Liver (tissue), 9 donors: Measurements from ENCODE around the gene TSKU. TPM values are rescaled to one million over a fixed set of nuclear protein-coding genes. Genes with fewer than 3 reads are reported as not detected.

Experiments used
- DNase-seq: peaks from one replicate; pipeline ENCODE4 v3.0.0-alpha.2; 2017; ENCODE audit warnings: low spot score
- H3K27ac ChIP-seq, 2 donors: one replicate each; pipeline ENCODE4 v1.7.0; 2013; ENCODE audit warnings: inconsistent platforms in 2 of 2, low read length in 2 of 2, control low read depth in 1 of 2, low read depth in 1 of 2, mild to moderate bottlenecking in 1 of 2
- H3K27me3 ChIP-seq, 4 donors: one replicate each; pipeline versions ENCODE4 v1.6.1 to v1.7.0; 2013; ENCODE audit warnings: low read length in 3 of 4, inconsistent platforms in 1 of 4, mild to moderate bottlenecking in 1 of 4, moderate library complexity in 1 of 4; ENCODE audit not compliant: control insufficient read depth in 4 of 4, insufficient read depth in 4 of 4
- H3K36me3 ChIP-seq, 4 donors: one replicate each; pipeline versions ENCODE4 v1.6.1 to v1.7.0; 2013; ENCODE audit warnings: low read length in 3 of 4, mild to moderate bottlenecking in 3 of 4, low read depth in 1 of 4, moderate library complexity in 1 of 4; ENCODE audit not compliant: control insufficient read depth in 4 of 4, insufficient read depth in 3 of 4
- H3K4me1 ChIP-seq, 4 donors: one replicate each; pipeline versions ENCODE4 v1.6.1 to v1.7.0; 2013; ENCODE audit warnings: low read length in 3 of 4, mild to moderate bottlenecking in 3 of 4, moderate library complexity in 1 of 4; ENCODE audit not compliant: control insufficient read depth in 4 of 4, insufficient read depth in 4 of 4
- H3K4me3 ChIP-seq, 3 donors: one replicate each; pipeline versions ENCODE4 v1.6.1 to v1.7.0; 2013; ENCODE audit warnings: low read length in 3 of 3, control low read depth in 1 of 3, low read depth in 1 of 3, mild to moderate bottlenecking in 1 of 3
- H3K9ac ChIP-seq, 2 donors: one replicate each; pipeline ENCODE4 v1.7.0; 2013; ENCODE audit warnings: low read length in 2 of 2, mild to moderate bottlenecking in 2 of 2, moderate library complexity in 2 of 2, control low read depth in 1 of 2, low read depth in 1 of 2
- H3K9me3 ChIP-seq, 4 donors: one replicate each; pipeline versions ENCODE4 v1.6.1 to v1.7.0; 2013; ENCODE audit warnings: low read length in 3 of 4; ENCODE audit not compliant: control insufficient read depth in 4 of 4
- EGR1 ChIP-seq, 2 donors: IDR thresholded peaks; 2 replicates each; pipeline ENCODE4 v1.6.1; 2016 to 2018; ENCODE audit warnings: antibody characterized with exemption in 2 of 2, low read depth in 2 of 2
- FOXA1 ChIP-seq: IDR thresholded peaks from 2 replicates; pipeline ENCODE4 v1.6.1; 2016; ENCODE audit warnings: antibody characterized with exemption
- FOXA2 ChIP-seq: IDR thresholded peaks from 2 replicates; pipeline ENCODE4 v1.6.1; 2016; ENCODE audit warnings: antibody characterized with exemption
- GABPA ChIP-seq, 2 donors: IDR thresholded peaks in 1 of 2; conservative IDR thresholded peaks in 1 of 2; 2 replicates each; pipeline ENCODE4 v1.6.1; 2016; ENCODE audit warnings: antibody characterized with exemption in 2 of 2, mild to moderate bottlenecking in 1 of 2, moderate library complexity in 1 of 2
- HNF4A ChIP-seq, 2 donors: conservative IDR thresholded peaks; 2 replicates each; pipeline ENCODE4 v1.6.1; 2016; ENCODE audit warnings: antibody characterized with exemption in 2 of 2, mild to moderate bottlenecking in 2 of 2
- HNF4G ChIP-seq: IDR thresholded peaks from 2 replicates; pipeline ENCODE4 v1.6.1; 2016; ENCODE audit warnings: antibody characterized with exemption
- MAX ChIP-seq: IDR thresholded peaks from 2 replicates; pipeline ENCODE4 v1.6.1; 2016; ENCODE audit warnings: antibody characterized with exemption
- NR2F2 ChIP-seq: IDR thresholded peaks from 2 replicates; pipeline ENCODE4 v1.6.1; 2016; ENCODE audit warnings: antibody characterized with exemption
- RAD21 ChIP-seq, 2 donors: IDR thresholded peaks; 2 replicates each; pipeline ENCODE4 v1.6.1; 2016; ENCODE audit warnings: antibody characterized with exemption in 2 of 2, mild to moderate bottlenecking in 2 of 2
- REST ChIP-seq: IDR thresholded peaks from 2 replicates; pipeline ENCODE4 v1.6.1; 2016; ENCODE audit warnings: antibody characterized with exemption, mild to moderate bottlenecking
- RXRA ChIP-seq, 2 donors: IDR thresholded peaks; 2 replicates each; pipeline ENCODE4 v1.6.1; 2017 to 2018; ENCODE audit warnings: antibody characterized with exemption in 2 of 2, mild to moderate bottlenecking in 1 of 2
- TAF1 ChIP-seq: conservative IDR thresholded peaks from 2 replicates; pipeline ENCODE4 v1.6.1; 2016; ENCODE audit warnings: antibody characterized with exemption, mild to moderate bottlenecking
- ZBTB33 ChIP-seq: IDR thresholded peaks from 2 replicates; pipeline ENCODE4 v1.6.1; 2016; ENCODE audit warnings: antibody characterized with exemption
- WGBS: extraction: QIAGEN DNeasy Blood & Tissue Kit; methylation state at CpG from one replicate; pipeline ENCODE4 v1.1.7; 2013; 5-methylcytosine and 5-hydroxymethylcytosine counted together
- polyA plus RNA-seq, 2 donors: library from polyadenylated mRNA; stranded (reverse) in 1 of 2; unstranded in 1 of 2; fragments of 200-250 nt in 1 of 2; fragments of >200 nt in 1 of 2; fragmentation: Nextera tagmentation in 1 of 2; extraction: Ambion mirVana in 1 of 2; gene quantifications; one replicate each; pipeline versions ENCODE4 v1.2.1 to v1.2.3, GENCODE V29; 2013 to 2015
- total RNA-seq, 2 donors: library from RNA; depleted of rRNA; stranded (reverse); fragments of >200 nt; gene quantifications; one replicate each; pipeline ENCODE4 v1.2.3, GENCODE V29; 2014
- TF ChIP-seq, protein P1 (sequence below): IDR thresholded peaks from 2 replicates; pipeline ENCODE4 v1.6.1; 2016; ENCODE audit warnings: antibody characterized with exemption
- TF ChIP-seq, protein P2 (sequence below): fragments of 150-350 bp; IDR thresholded peaks from 2 replicates; pipeline ENCODE4 v1.5.1; 2017; ENCODE audit warnings: improper control_type of control experiment, low read depth, low read length; ENCODE audit not compliant: missing input control
- donor health status: healthy.
- donor health status: healthy.
- donor health status: healthy.
- donor health status: healthy.
- donor health status: healthy.

The TSKU gene
- total and polyA plus RNA-seq, 4 donors = 3.3 to 492 (median 46.0) TPM

DNA sequence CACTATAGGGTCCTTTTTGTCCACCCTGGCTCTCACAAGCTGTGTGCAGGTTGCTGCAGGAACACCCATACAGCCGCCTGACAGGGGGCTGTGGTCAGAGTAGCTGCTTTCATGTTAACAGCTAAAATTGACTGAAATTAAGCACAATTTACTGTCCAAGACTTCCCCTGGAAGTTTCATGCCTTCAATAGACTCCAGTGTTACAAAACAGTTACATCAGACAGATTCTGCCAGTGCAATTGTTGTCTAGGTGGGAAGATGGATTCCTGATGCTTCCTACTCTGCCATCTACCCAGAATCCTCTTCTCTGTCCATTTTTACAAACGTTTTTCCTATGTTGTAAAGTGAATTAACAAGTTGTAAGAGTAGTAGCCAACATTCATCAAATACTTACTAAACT is 5.3 kb upstream of the TSKU start:
- no peak for DNase-seq
- no peak for TF ChIP-seq ZBTB33
- no peak for TF ChIP-seq REST
- TF ChIP-seq RXRA (IDR thresholded peaks at IDR 0.05) = no peak
- no peak for TF ChIP-seq RAD21 (IDR thresholded peaks at IDR 0.05)
- no peak overlapping the region for H3K4me3 ChIP-seq
- H3K9ac ChIP-seq = no peak overlapping the region
- WGBS = 61% methylated on average over 2 of the region's 2 CpGs
- peaks cover 0 to 6% (median under 1%) of the 10 kb centered on the region in 4 donors for H3K9me3 ChIP-seq
- no peak overlapping the region for H3K27ac ChIP-seq
- H3K36me3 ChIP-seq = no peaks in the 10 kb centered on the region
- no peaks in the 10 kb centered on the region for H3K27me3 ChIP-seq
- peaks cover 15 to 33% (median 21%) of the 10 kb centered on the region in 4 donors for H3K4me1 ChIP-seq

DNA sequence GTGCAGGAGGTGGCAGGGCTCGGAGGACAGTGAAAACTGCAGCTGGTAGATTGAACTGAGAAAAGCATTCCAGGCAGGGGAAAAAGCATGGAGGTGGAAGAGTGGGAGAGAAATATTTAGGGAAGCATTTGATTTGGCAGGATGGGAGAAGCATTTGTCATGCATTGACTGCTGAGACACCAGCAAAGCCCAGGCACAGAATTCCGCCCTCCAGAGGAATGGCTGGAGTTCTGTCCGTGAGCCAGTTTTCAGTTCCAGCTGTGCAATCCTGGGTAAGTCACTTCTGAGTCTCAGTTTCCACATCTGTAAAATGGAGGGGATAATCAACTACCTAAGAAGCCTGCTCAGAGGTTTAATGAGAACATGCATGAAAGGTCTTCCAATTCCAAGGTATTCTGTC is 4.3 kb upstream of the TSKU start:
- Histone ChIP-seq H3K36me3 (no peaks in the 10 kb centered on the region), H3K27me3 (no peaks in the 10 kb centered on the region), H3K9me3 (peaks cover 0 to 6% (median under 1%) of the 10 kb centered on the region in 4 donors), H3K4me3 (no peak overlapping the region), H3K9ac (no peak overlapping the region), H3K27ac (no peak overlapping the region), H3K4me1 (peaks cover 5 to 24% (median 13%) of the 10 kb centered on the region in 4 donors)
- WGBS = 95% methylated on average over 3 of the region's 3 CpGs
- no peak for DNase-seq
- no peak for TF ChIP-seq FOXA2
- TF ChIP-seq NR2F2 = no peak
- no peak for TF ChIP-seq EGR1 (IDR thresholded peaks at IDR 0.05; ENCODE audit: low read depth in 2 of 2)
- no peak for TF ChIP-seq REST
- TF ChIP-seq GABPA (IDR thresholded peaks at IDR 0.05 in 1 of 2, conservative IDR thresholded peaks at IDR 0.05 in 1 of 2) = no peak
- TF ChIP-seq, protein P1, sequence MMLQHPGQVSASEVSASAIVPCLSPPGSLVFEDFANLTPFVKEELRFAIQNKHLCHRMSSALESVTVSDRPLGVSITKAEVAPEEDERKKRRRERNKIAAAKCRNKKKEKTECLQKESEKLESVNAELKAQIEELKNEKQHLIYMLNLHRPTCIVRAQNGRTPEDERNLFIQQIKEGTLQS = no peak
- no peak for TF ChIP-seq RXRA (IDR thresholded peaks at IDR 0.05)
- TF ChIP-seq HNF4G = no peak
- no peak for TF ChIP-seq HNF4A (conservative IDR thresholded peaks at IDR 0.05)
- TF ChIP-seq FOXA1 = no peak
- TF ChIP-seq, protein P2, sequence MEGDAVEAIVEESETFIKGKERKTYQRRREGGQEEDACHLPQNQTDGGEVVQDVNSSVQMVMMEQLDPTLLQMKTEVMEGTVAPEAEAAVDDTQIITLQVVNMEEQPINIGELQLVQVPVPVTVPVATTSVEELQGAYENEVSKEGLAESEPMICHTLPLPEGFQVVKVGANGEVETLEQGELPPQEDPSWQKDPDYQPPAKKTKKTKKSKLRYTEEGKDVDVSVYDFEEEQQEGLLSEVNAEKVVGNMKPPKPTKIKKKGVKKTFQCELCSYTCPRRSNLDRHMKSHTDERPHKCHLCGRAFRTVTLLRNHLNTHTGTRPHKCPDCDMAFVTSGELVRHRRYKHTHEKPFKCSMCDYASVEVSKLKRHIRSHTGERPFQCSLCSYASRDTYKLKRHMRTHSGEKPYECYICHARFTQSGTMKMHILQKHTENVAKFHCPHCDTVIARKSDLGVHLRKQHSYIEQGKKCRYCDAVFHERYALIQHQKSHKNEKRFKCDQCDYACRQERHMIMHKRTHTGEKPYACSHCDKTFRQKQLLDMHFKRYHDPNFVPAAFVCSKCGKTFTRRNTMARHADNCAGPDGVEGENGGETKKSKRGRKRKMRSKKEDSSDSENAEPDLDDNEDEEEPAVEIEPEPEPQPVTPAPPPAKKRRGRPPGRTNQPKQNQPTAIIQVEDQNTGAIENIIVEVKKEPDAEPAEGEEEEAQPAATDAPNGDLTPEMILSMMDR = no peak
- no peak for TF ChIP-seq MAX
- TF ChIP-seq TAF1 = no peak
